HUES64 (cell line): ENCODE measurements around the gene ZDHHC7.

Source experiments
- H3K27ac ChIP-seq: 2 replicates; pipeline ENCODE4 v1.7.0; 2013; ENCODE audit warnings: low read depth, low read length, inconsistent platforms
- H3K27me3 ChIP-seq: 2 replicates; pipeline ENCODE4 v1.6.1; 2013; ENCODE audit warnings: mild to moderate bottlenecking, low read length; ENCODE audit not compliant: insufficient read depth
- H3K36me3 ChIP-seq: 2 replicates; pipeline ENCODE4 v1.6.1; 2013; ENCODE audit warnings: mild to moderate bottlenecking, low read length; ENCODE audit not compliant: insufficient read depth
- H3K4me1 ChIP-seq: 2 replicates; pipeline ENCODE4 v1.6.1; 2013; ENCODE audit warnings: mild to moderate bottlenecking, low read length, moderate library complexity; ENCODE audit not compliant: insufficient read depth
- H3K4me3 ChIP-seq: 2 replicates; pipeline ENCODE4 v1.5.1; 2013; ENCODE audit warnings: mild to moderate bottlenecking, low read length, moderate library complexity
- H3K9ac ChIP-seq: 2 replicates; pipeline ENCODE4 v1.6.1; 2013; ENCODE audit warnings: mild to moderate bottlenecking, low read depth, low read length
- H3K9me3 ChIP-seq: 2 replicates; pipeline ENCODE4 v1.6.1; 2013; ENCODE audit warnings: low read depth, low read length; ENCODE audit not compliant: insufficient read depth
- WGBS: fragments of 150-250, 120-280 bp; methylation state at CpG from one replicate; pipeline ENCODE4 v1.1.7; 2013; ENCODE audit warnings: missing lambda C conversion rate; 5-methylcytosine and 5-hydroxymethylcytosine counted together

The ZDHHC7 gene

DNA sequence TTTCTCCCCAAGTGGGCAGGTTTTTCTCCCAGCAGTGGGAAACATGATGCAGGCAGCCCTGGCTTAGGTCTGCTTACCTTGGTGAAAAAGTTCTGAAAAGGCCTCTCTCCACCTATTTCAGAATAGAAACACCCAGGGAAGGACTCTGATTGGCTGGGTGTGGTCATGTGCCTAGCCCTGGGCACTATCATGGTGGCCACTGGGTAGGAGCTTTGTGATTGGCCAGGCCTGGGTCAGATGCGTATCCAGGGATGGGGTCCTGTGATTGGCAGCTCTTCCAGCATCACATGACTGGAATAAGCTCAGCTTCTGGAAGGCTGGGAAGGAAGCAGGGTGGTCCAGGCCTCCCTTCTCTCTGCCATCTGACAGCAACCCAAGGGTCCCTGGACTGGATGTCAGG, 53.5 kb downstream of the ZDHHC7 start:
- 89% methylated on average over 1 of the region's 1 CpG for WGBS
- no peak overlapping the region for H3K27ac ChIP-seq
- no peak overlapping the region for H3K4me3 ChIP-seq

DNA sequence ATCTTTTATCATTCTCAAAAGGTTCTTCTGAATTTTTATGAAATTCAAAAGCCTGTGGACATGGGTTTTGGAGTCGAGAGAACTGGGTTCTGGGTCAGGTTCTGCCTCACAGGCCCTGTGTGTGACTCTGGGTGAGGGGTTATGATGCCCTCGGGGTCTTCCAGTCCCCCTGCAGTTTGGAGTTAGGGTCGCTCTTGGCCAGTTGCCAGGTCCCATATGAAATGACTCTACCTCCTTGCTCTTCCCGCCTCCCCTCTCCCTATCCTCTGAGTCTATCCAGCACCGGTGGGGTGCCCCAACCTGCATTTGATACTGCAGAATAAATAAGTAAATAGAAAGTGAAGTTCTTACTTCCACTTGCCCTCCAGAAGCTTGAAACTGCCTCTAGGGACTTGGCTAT, 54.1 kb downstream of the ZDHHC7 start:
- Histone ChIP-seq H3K9me3 (no peaks in the 10 kb centered on the region), H3K36me3 (no peaks in the 10 kb centered on the region), H3K9ac (no peak overlapping the region), H3K27ac (no peak overlapping the region), H3K27me3 (no peaks in the 10 kb centered on the region), H3K4me1 (no peaks in the 10 kb centered on the region; the same call in 1 of the 2 replicates), H3K4me3 (no peak overlapping the region)
- 93% methylated on average over 5 of the region's 5 CpGs for WGBS

More for the DNA sequence above, 53.5 kb downstream of the ZDHHC7 start:
- no peaks in the 10 kb centered on the region for H3K36me3 ChIP-seq
- H3K9ac ChIP-seq: no peak overlapping the region
- no peaks in the 10 kb centered on the region for H3K4me1 ChIP-seq
- H3K27me3 ChIP-seq: no peaks in the 10 kb centered on the region
- no peaks in the 10 kb centered on the region for H3K9me3 ChIP-seq

DNA sequence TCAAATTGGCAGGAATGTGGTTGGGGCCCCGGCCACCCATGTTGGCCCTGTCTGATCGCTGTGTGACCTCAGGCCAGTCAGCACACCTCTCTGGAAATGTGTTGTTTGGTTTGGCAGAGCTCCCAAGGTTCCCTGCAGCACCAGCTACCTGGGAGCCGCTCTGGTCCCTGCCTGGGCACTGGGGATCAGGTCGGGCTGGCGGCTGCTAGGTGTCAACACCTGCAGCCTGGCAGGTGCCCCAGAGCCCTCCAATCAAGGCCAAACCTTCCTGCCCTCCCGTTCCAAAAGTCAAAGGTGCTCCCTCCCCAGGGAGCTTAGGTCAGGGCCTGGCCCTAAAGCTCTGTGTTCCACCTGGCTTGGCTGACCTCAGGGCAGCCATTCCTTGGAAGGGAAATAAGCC, 55.9 kb downstream of the ZDHHC7 start:
- H3K4me3 ChIP-seq: no peak overlapping the region
- WGBS: 94% methylated on average over 6 of the region's 6 CpGs
- H3K9me3 ChIP-seq: no peaks in the 10 kb centered on the region
- no peaks in the 10 kb centered on the region; the same call in 1 of the 2 replicates for H3K4me1 ChIP-seq
- no peaks in the 10 kb centered on the region for H3K36me3 ChIP-seq
- H3K27me3 ChIP-seq: no peaks in the 10 kb centered on the region
- no peak overlapping the region for H3K9ac ChIP-seq
- H3K27ac ChIP-seq: no peak overlapping the region

DNA sequence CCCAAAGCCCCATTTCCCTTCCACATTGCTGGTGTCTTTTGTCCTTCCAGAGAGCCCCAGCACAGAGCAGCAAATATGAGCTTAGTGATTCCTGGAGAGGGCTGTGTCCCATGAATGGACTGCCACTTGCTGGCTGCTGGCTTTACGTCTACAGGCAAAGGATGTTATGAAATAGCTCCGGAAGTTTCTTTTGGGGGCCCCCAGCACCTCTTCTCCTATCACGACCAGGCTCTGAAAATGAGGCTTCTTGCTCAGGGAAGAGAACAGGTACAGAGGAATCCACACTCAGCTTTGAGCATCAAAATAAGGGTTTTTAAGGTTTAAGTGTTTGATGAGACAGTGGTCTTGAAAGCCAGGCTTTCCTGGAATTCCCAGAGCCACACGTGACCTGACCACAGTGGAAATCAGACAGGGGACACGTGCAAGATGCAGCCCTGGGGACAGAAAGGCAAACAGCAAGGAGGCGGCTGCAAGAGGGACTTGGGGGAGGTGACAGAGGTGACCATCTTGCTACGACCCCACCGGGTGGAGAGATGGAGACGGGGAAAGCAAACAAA, 58.1 kb downstream of the ZDHHC7 start:
- Histone ChIP-seq H3K27me3 (no peaks in the 10 kb centered on the region), H3K27ac (no peak overlapping the region), H3K4me1 (no peaks in the 10 kb centered on the region; the same call in 1 of the 2 replicates), H3K36me3 (no peaks in the 10 kb centered on the region), H3K9me3 (no peaks in the 10 kb centered on the region), H3K4me3 (no peak overlapping the region), H3K9ac (no peak overlapping the region)
- 89% methylated on average over 9 of the region's 9 CpGs for WGBS

DNA sequence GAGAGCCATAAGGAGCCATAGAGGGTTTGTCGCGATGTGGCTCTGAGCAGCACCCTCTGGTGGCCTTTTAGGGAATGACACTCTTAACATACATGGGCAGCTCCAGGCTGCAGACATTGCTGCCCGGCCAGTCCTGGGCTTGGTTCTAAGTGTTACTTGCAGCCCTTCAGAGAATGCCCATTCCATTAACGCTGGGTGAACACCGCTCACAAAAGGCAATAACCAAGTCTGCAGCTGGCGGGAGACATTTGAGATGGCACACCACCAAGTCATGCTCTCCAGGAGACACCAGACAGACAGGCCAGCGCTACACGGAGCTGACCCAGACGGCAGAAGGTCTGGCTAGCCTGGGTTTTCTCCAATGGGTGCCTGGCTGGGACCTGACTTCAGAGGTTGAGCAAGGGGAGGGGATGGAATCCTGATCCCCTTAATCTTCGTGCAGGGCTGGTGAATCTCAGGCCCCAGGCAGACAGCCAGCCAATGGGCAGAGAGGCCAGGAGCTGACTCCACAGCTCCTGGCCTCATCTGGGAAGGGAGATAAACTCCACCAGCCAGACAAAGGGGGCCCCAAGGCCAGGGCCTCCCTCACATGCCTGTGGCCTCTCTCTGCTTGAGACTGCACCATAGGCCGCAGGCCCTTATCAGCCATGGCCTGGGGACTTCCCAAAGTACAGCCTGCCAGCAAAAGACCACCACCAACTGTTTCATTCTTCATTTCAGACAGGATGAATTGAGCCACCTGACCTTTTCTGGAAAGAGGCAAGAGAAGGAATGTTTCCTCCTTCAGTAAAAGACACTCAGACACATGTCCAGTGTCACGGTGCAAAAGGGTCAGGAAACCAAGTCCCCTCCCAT, 58.8 kb downstream of the ZDHHC7 start:
- Histone ChIP-seq H3K36me3 (no peaks in the 10 kb centered on the region), H3K27ac (no peak overlapping the region), H3K9me3 (no peaks in the 10 kb centered on the region), H3K9ac (no peak overlapping the region), H3K4me1 (no peaks in the 10 kb centered on the region; the same call in 1 of the 2 replicates), H3K4me3 (no peak overlapping the region), H3K27me3 (no peaks in the 10 kb centered on the region)
- WGBS: 56% methylated on average over 12 of the region's 12 CpGs

DNA sequence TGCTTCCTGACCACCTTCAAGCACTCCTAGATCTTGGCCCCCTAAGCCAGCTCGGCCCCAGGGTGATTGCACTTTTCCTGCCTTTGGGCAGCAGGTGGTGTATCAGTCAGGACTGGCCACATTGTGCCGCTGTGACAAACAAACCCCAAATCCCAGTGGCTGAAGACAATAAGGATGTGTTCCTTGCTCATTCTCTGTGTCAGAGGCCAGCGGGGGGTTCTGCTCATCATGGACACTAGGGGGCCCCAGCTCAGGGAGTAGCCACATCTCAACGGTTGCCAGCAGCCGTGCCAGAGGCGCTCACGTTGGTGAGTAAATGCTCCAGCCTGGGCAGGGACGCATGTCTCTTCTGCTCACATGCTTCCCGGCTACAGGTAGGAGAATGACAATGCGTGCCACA, 60.4 kb downstream of the ZDHHC7 start:
- no peak overlapping the region for H3K27ac ChIP-seq
- H3K27me3 ChIP-seq: no peaks in the 10 kb centered on the region
- H3K4me1 ChIP-seq: no peaks in the 10 kb centered on the region; the same call in 1 of the 2 replicates
- H3K9ac ChIP-seq: no peak overlapping the region
- no peaks in the 10 kb centered on the region for H3K9me3 ChIP-seq
- no peak overlapping the region for H3K4me3 ChIP-seq
- H3K36me3 ChIP-seq: no peaks in the 10 kb centered on the region
- WGBS: 89% methylated on average over 10 of the region's 10 CpGs

DNA sequence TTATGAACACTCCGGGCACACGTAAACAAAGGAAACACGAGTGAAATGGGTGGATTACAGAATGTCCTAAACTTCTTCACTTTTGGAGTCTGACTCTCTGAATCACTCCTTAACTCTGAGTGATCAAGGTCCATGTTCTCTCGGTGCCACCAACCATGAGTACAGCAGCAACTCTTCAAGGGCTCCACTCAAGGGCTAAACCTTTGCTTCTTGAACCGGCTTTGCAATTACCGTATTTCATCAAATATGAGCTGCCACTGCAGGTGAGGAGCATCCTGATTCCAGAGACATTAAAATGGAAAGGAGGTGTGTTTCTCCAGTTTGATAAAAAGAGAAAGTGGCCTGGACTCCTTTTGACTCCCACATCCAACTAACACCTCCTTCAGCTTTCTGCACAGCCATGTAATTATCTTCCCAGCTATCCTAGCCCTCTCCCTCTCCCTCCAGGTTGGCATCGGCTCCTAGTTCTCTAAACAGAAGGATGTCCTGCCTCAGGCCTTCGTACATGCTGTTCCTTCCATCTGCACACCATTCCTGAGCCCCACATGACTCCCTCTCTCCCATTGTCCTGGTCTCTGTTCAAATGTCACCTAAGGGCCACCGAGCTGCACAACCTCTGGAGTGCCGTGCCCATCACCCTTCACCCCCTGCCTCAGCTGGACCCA, 61.4 kb downstream of the ZDHHC7 start:
- Histone ChIP-seq H3K27ac (no peak overlapping the region), H3K4me1 (no peaks in the 10 kb centered on the region; the same call in 1 of the 2 replicates), H3K27me3 (no peaks in the 10 kb centered on the region), H3K9ac (no peak overlapping the region), H3K9me3 (no peaks in the 10 kb centered on the region), H3K4me3 (no peak overlapping the region), H3K36me3 (no peaks in the 10 kb centered on the region)
- WGBS: 80% methylated on average over 10 of the region's 10 CpGs

DNA sequence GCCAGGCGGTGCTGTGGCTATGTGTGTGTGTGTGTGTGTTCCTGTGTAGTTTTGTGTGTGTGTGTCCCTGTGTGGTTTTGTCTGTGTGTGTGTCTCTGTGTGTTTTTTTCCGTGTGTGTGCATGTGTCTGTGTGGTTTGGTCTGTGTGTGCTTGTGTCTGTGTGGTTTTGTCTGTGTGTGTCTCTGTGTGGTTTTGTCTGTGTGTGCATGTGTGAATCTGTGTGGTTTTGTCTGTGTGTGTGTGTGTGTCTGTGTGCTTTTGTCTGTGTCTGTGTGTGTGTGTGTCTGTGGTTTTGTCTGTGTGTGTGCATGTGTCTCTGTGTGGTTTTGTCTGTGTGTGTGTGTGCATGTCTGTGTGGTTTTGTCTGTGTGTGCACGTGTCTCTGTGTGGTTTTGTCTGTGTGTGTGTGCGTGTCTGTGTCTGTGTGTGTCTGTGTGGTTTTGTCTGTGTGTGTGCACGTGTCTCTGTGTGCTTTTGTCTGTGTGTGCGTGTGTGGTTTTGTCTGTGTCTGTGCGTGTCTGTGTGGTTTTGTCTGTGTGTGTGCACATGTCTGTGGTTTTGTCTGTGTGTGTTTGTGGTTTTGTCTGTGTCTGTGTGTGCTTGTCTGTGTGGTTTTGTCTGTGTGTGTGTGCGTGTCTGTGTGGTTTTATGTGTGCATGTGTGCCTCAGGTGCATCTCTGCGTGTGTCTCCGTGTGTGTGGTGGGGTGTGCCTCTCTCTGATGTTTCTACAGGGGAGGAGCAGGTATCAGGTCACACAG, 62.3 kb downstream of the ZDHHC7 start:
- WGBS: 86% methylated on average over 10 of the region's 10 CpGs
- Histone ChIP-seq H3K9me3 (no peaks in the 10 kb centered on the region), H3K4me1 (no peaks in the 10 kb centered on the region; the same call in 1 of the 2 replicates), H3K36me3 (no peaks in the 10 kb centered on the region), H3K27ac (no peak overlapping the region), H3K27me3 (no peaks in the 10 kb centered on the region), H3K9ac (no peak overlapping the region), H3K4me3 (no peak overlapping the region)

DNA sequence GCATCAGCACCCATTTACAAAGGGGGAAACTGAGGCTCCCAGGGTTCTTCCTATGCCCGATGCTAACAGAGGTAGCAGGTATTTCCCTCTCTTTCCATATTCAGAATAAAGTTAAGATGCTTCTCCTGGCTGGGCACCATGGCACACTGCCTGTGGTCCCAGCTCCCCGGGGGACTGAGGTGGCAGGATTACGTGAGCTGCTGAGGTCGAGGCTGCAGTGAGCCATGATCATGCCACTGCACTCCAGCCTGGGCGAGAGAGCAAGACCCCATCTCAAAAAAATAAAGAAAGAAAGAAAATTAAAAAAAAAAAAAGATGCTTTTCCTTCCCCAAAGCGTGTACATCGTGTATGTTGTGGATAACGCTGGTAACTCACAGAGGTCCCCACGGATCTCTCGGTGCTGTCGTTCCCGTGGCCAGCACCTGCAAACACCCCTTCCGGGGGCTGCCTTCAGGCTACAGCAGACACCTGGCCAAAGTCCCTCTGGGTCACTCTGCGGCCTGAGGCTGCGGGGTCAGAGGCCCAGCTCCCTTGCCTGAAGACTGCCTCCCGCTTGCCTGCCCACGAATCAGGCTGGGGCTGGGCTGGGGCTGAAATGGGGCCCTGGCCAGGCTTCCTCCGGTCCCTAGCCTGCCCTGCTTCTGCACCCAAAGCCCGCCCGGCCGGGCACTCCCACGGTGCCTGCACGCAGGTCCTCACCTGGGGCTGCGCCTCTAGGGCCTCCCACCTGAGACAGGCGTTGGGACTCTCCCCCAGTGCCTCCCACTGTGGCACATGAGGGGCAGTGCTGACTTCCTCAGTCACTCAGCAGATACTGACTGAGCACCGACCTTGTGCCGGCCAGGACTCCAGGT, 63.1 kb downstream of the ZDHHC7 start:
- Histone ChIP-seq H3K4me3 (no peak overlapping the region), H3K9ac (no peak overlapping the region; the same call in 1 of the 2 replicates), H3K9me3 (no peaks in the 10 kb centered on the region), H3K27ac (no peak overlapping the region), H3K4me1 (no peaks in the 10 kb centered on the region; the same call in 1 of the 2 replicates), H3K36me3 (no peaks in the 10 kb centered on the region), H3K27me3 (no peaks in the 10 kb centered on the region)
- WGBS: 90% methylated on average over 26 of the region's 27 CpGs

DNA sequence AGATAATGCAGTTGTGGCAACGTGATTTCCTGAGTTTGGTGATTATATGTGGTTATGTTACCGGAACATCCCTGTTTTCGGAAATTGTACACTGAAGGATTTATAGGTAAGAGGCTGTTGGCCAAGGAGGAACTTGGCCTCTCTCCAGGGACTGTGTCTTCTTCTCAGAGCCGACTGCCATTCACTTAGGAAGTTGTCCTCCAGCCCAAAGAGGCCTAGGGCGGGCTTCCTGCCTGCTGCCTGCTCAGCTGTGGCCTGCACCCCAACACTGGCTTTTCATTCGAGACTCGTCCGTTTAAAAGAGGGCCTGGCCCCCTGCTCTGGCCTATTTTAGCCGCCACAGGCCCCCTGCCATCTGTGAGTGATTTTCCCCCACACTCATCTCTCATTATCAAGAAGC, 64.3 kb downstream of the ZDHHC7 start:
- Histone ChIP-seq H3K36me3 (no peaks in the 10 kb centered on the region), H3K27me3 (no peaks in the 10 kb centered on the region), H3K4me1 (no peaks in the 10 kb centered on the region), H3K4me3 (no peak overlapping the region), H3K9me3 (no peaks in the 10 kb centered on the region), H3K27ac (no peak overlapping the region), H3K9ac (no peak overlapping the region)
- 83% methylated on average over 9 of the region's 9 CpGs for WGBS
